OCI-LY1 (cell line): Measurements from ENCODE around the gene FAM50B.

Experiments
- H2AFZ ChIP-seq: fragments of 200-600 bp; sonication (generic), shearing (Covaris generic); 2 replicates; pipeline ENCODE4 v1.6.0; 2014; ENCODE audit warnings: antibody characterized with exemption, mild to moderate bottlenecking, low read length
- H3F3A ChIP-seq: fragments of 200-600 bp; sonication (generic), shearing (Covaris generic); 2 replicates; pipeline ENCODE4 v1.6.0; 2014; ENCODE audit warnings: mild to moderate bottlenecking, antibody characterized with exemption, low read length, moderate library complexity; ENCODE audit not compliant: insufficient read depth
- H3K27ac ChIP-seq: fragments of 200-600 bp; sonication (generic); 2 replicates; pipeline ENCODE4 v1.5.1; 2014; ENCODE audit warnings: low read length, mixed run types, mild to moderate bottlenecking, low read depth; ENCODE audit not compliant: poor library complexity, severe bottlenecking
- H3K27me3 ChIP-seq: fragments of 200-600 bp; sonication (generic); 2 replicates; pipeline ENCODE4 v1.6.0; 2014; ENCODE audit warnings: antibody characterized with exemption, mild to moderate bottlenecking, low read length, moderate library complexity; ENCODE audit not compliant: insufficient read depth
- H3K36me3 ChIP-seq: fragments of 200-600 bp; sonication (generic); 2 replicates; pipeline ENCODE4 v1.6.1; 2014; ENCODE audit warnings: mild to moderate bottlenecking, antibody characterized with exemption, low read length, moderate library complexity, mixed read lengths; ENCODE audit not compliant: insufficient read depth
- H3K4me1 ChIP-seq: fragments of 200-600 bp; sonication (generic); 2 replicates; pipeline ENCODE4 v1.5.1; 2014; ENCODE audit warnings: mild to moderate bottlenecking, low read length, moderate library complexity; ENCODE audit not compliant: insufficient read depth, severe bottlenecking
- H3K4me2 ChIP-seq: fragments of 200-600 bp; sonication (generic), shearing (Covaris generic); 2 replicates; pipeline ENCODE4 v1.6.1; 2014; ENCODE audit warnings: low read length
- H3K4me3 ChIP-seq: fragments of 200-600 bp; sonication (generic); 2 replicates; pipeline ENCODE4 v1.5.1; 2014; ENCODE audit warnings: low read length, low read depth, mild to moderate bottlenecking, mixed read lengths; ENCODE audit not compliant: poor library complexity, severe bottlenecking
- H3K79me2 ChIP-seq: fragments of 200-600 bp; shearing (Covaris generic); 2 replicates; pipeline ENCODE4 v1.6.1; 2016; ENCODE audit warnings: mixed run types, low read length, mixed read lengths; ENCODE audit not compliant: insufficient read depth
- H3K9ac ChIP-seq: fragments of 200-600 bp; sonication (generic), shearing (Covaris generic); 2 replicates; pipeline ENCODE4 v1.6.1; 2014; ENCODE audit warnings: mild to moderate bottlenecking, low read length, mixed read lengths
- H3K9me2 ChIP-seq: fragments of 200-600 bp; sonication (generic), shearing (Covaris generic); 2 replicates; pipeline ENCODE4 v1.6.1; 2014; ENCODE audit warnings: low read depth, mild to moderate bottlenecking, low read length, mixed read lengths
- H3K9me3 ChIP-seq: fragments of 200-600 bp; shearing (Covaris generic); 2 replicates; pipeline ENCODE4 v1.6.1; 2014; ENCODE audit warnings: low read length, mixed read lengths
- H4K20me1 ChIP-seq: fragments of 200-600 bp; sonication (generic), shearing (Covaris generic); 2 replicates; pipeline ENCODE4 v1.6.0; 2016; ENCODE audit warnings: mild to moderate bottlenecking, low read length; ENCODE audit not compliant: insufficient read depth
- EZH2 ChIP-seq: fragments of 200-600 bp; sonication (generic), shearing (Covaris generic); IDR thresholded peaks from 2 replicates; pipeline ENCODE4 v1.8.0; 2017; ENCODE audit warnings: borderline replicate concordance, mixed run types, mild to moderate bottlenecking, antibody characterized with exemption, low read length, moderate library complexity, mixed read lengths
- TF ChIP-seq, protein P1 (sequence below): fragments of 200-600 bp; sonication (generic), shearing (Covaris generic); IDR thresholded peaks from 2 replicates; pipeline ENCODE4 v1.5.1; 2017; ENCODE audit warnings: mild to moderate bottlenecking, antibody characterized with exemption, low read length, moderate library complexity, mixed read lengths

FAM50B gene

DNA sequence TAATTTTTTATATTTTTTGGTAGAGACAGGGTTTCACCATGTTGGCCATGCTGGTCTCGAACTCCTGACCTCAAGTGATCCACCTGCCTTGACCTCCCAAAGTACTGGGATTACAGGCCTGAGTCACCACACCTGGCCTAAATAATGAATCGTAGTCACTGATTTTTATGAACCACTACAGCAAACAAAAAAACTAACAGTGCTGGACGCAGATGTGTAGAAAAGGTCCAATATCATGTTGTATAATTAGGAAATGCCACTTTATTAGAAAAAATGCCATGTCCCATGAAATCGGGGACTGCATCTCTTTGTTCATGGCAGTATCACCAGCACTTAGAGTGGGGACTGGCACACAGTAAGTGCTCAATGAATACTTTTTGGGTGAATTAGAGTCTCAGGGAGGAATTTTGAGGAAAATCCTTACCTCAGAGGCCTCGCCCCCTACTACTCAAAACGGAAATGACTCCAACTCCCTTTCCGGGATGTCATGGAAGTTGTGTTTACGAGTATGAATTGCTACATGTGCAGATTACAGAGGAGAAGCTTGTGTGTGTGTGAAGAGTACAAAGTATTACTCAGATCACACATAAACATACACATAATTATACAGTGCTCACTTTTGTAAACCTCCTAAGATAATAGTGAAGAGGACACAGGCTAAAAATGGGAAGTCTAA is 43.6 kb upstream of the FAM50B start:
- Histone ChIP-seq H3K79me2 (no peaks in the 10 kb centered on the region), H3K9me3 (no peaks in the 10 kb centered on the region), H4K20me1 (no peaks in the 10 kb centered on the region), H3K36me3 (no peaks in the 10 kb centered on the region), H3K27ac (no peak overlapping the region), H3K4me2 (no peak overlapping the region), H3K9ac (no peak overlapping the region), H3K27me3 (peaks cover 4% of the 10 kb centered on the region; the same call in 1 of the 2 replicates), H3F3A (no peaks in the 10 kb centered on the region), H2AFZ (no peak overlapping the region), H3K4me1 (no peaks in the 10 kb centered on the region), H3K9me2 (no peaks in the 10 kb centered on the region), H3K4me3 (no peak overlapping the region)
- TF ChIP-seq, protein P1, sequence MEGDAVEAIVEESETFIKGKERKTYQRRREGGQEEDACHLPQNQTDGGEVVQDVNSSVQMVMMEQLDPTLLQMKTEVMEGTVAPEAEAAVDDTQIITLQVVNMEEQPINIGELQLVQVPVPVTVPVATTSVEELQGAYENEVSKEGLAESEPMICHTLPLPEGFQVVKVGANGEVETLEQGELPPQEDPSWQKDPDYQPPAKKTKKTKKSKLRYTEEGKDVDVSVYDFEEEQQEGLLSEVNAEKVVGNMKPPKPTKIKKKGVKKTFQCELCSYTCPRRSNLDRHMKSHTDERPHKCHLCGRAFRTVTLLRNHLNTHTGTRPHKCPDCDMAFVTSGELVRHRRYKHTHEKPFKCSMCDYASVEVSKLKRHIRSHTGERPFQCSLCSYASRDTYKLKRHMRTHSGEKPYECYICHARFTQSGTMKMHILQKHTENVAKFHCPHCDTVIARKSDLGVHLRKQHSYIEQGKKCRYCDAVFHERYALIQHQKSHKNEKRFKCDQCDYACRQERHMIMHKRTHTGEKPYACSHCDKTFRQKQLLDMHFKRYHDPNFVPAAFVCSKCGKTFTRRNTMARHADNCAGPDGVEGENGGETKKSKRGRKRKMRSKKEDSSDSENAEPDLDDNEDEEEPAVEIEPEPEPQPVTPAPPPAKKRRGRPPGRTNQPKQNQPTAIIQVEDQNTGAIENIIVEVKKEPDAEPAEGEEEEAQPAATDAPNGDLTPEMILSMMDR: no peak
- no peak for TF ChIP-seq EZH2

DNA sequence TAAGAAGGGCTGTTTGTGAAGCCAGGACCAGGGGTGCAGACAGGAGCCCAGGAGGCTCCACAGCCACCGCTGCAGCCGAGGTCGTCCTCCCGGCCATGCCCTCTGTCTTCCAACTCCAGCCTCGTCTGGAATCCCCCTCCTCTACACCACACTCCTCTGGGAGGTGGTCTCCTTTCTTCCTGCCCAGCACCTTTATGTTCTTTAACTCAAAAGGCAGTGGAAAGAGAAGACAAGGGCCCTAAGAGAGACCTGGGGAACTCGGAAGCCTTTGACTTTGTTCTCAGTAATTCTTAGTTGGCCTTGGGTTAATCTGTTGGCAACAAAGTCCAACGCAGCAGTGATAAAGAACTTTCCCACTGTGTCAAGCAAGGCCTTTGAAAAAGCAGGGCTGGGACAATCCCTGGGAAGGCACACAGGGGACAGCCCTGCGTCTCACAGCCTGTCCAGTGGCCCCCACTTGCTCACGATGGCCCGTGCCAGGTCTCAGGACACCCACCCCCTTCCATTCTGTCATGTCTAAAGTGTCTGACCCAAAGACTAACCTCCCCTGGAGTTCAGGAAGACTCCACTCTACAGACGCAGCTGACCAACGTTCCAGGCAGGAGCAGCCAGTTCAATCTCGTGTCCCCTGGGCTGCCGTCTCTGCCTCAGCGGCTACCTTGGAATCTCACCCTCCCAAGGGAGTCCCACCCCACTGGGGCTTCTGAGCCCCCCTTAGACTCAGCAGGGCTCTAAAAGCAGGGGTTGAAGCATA is 42.8 kb upstream of the FAM50B start:
- no peak overlapping the region for H3K27ac ChIP-seq
- H2AFZ ChIP-seq: no peak overlapping the region
- H3K9ac ChIP-seq: no peak overlapping the region

GRCh38 chr6:3808199-3808598 is 41.0 kb upstream of the FAM50B start:
- no peaks in the 10 kb centered on the region for H3K36me3 ChIP-seq
- H3K4me1 ChIP-seq: no peaks in the 10 kb centered on the region
- no peaks in the 10 kb centered on the region for H3F3A ChIP-seq
- H3K79me2 ChIP-seq: no peaks in the 10 kb centered on the region
- TF ChIP-seq, protein P1: no peak
- no peak for TF ChIP-seq EZH2
- no peak overlapping the region for H3K27ac ChIP-seq
- H3K4me3 ChIP-seq: no peak overlapping the region
- H3K9me3 ChIP-seq: no peaks in the 10 kb centered on the region
- H2AFZ ChIP-seq: no peak overlapping the region
- H4K20me1 ChIP-seq: no peaks in the 10 kb centered on the region
- H3K4me2 ChIP-seq: no peak overlapping the region
- H3K9ac ChIP-seq: no peak overlapping the region
- no peaks in the 10 kb centered on the region for H3K9me2 ChIP-seq
- H3K27me3 ChIP-seq: 0 out of 2 replicates have a peak, but pooled peaks cover 4% of the 10 kb centered on the region

More for the DNA sequence above, 42.8 kb upstream of the FAM50B start:
- Histone ChIP-seq H3K4me3 (no peak overlapping the region), H3F3A (no peaks in the 10 kb centered on the region), H3K4me2 (no peak overlapping the region), H4K20me1 (no peaks in the 10 kb centered on the region), H3K36me3 (no peaks in the 10 kb centered on the region), H3K9me2 (no peaks in the 10 kb centered on the region), H3K4me1 (no peaks in the 10 kb centered on the region), H3K79me2 (no peaks in the 10 kb centered on the region), H3K9me3 (no peaks in the 10 kb centered on the region), H3K27me3 (0 out of 2 replicates have a peak, but pooled peaks cover 4% of the 10 kb centered on the region)
- TF ChIP-seq, protein P1: no peak
- TF ChIP-seq EZH2: no peak
